ENCODE data around the gene TMEM272.

The TMEM272 gene

DNA sequence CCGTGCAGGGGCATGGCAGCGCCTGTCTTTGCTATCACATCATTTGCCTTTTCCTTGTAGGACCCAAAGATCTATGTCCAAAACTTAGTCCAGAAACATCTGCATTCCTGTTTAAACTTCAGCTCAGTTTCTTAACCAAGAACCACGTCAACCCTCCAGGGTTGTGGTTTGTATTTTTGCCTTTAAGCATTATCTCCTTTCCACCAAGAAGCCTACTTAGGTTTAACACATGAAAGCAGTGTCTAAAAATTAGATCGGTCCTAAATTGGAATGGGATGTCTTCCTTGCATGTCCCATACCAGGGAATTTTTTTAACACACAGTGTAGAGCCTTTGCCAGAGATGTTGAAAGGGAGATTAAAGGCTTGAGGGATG, 79.8 kb downstream of the TMEM272 start:
- intact Hi-C loops (cut with DNase I): no loop called here
- no peak for DNase-seq

DNA sequence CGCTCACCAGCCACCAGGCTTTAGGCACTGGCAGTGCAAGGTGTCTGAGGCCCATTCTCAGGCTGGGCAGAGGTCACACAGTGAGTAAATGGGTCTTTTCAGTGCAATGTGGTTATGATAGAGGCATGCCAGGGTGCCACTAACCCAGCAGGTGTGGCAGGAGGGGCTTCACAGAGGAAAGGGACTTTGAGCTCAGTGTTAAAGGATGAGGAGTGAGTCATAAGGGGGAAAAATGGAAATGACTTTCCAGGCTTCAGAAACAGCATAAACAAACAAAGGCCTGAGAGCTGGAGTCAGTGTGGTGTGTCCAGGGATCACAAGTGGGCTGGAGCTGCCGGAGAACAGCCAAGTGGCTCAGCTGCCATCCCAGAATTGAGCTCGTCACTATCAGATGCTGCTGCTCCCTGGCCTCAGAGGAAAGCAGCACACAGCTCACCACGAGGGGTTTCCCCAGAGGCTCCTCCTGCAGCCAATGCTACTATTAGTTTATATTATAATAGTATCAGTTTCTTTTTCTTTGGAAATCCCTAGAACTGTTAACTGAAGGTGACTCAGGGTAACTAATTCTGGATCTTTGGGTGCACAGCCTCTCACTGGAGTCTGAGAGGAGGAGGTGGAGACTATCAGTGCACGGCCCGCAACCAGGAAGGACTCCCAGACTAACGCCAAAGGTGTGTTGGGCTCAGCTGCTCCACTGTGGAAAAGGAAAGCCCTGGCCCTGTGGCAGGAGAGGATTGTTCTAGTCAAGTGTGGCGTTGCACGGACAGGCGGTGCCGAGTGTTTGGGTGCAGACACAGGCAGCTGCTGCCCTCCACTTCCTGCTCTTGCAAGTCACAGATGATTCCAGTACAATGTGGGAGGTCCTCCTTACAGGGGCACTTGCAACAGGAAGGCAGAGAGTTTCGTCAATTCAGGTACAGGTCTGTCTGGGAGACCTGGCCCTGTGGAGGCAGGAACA, 80.5 kb downstream of the TMEM272 start:
- intact Hi-C loops (cut with DNase I): no loop called here
- DNase-seq: peak in 8 of 10 donors; percentile 43 to 94 (median 63)

DNA sequence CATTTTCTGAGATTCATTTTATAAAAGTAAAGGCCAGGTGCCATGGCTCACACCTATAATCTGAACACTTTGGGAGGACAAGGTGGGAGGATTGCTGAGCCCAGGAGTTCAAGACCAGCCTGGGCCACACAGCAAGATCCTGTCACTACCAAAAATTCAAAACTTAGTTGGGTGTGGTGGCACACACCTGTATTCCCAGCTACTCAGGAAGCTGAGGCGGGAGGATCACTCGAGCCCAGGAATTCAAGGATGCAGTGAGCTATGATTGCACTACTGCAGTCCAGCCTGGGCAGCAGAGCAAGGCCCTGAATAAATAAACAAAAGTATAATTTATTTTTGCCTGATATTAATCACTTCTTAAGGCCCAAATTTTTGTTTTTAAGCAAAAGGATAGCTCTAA, 81.5 kb downstream of the TMEM272 start:
- no peak for DNase-seq
- intact Hi-C loops (cut with DNase I): no loop called here

All from posterior cingulate gyrus (tissue), 11 donors.